Measurements from ENCODE around the gene RNASE7.

Gene RNASE7

DNA sequence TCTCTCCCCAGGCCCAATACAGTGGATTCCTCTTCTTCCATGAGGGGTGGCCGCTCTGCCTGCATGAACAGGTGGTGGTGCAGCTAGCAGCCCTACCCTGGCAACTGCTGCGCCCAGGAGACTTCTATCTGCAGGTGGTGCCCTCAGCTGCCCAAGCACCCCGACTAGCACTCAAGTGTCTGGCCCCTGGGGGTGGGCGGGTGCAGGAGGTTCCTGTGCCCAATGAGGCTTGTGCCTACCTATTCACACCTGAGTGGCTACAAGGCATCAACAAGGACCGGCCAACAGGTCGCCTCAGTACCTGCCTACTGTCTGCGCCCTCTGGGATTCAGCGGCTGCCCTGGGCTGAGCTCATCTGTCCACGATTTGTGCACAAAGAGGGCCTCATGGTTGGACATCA lies 31.8 kb downstream of the RNASE7 start:
- TF ChIP-seq, protein P1, sequence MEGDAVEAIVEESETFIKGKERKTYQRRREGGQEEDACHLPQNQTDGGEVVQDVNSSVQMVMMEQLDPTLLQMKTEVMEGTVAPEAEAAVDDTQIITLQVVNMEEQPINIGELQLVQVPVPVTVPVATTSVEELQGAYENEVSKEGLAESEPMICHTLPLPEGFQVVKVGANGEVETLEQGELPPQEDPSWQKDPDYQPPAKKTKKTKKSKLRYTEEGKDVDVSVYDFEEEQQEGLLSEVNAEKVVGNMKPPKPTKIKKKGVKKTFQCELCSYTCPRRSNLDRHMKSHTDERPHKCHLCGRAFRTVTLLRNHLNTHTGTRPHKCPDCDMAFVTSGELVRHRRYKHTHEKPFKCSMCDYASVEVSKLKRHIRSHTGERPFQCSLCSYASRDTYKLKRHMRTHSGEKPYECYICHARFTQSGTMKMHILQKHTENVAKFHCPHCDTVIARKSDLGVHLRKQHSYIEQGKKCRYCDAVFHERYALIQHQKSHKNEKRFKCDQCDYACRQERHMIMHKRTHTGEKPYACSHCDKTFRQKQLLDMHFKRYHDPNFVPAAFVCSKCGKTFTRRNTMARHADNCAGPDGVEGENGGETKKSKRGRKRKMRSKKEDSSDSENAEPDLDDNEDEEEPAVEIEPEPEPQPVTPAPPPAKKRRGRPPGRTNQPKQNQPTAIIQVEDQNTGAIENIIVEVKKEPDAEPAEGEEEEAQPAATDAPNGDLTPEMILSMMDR (IDR thresholded peaks at IDR 0.05; ENCODE audit: insufficient read depth, missing control alignments), result no peak
- DNase-seq (ENCODE audit: insufficient read length, low spot score), result no peak
- FAIRE-seq, result no peak

DNA sequence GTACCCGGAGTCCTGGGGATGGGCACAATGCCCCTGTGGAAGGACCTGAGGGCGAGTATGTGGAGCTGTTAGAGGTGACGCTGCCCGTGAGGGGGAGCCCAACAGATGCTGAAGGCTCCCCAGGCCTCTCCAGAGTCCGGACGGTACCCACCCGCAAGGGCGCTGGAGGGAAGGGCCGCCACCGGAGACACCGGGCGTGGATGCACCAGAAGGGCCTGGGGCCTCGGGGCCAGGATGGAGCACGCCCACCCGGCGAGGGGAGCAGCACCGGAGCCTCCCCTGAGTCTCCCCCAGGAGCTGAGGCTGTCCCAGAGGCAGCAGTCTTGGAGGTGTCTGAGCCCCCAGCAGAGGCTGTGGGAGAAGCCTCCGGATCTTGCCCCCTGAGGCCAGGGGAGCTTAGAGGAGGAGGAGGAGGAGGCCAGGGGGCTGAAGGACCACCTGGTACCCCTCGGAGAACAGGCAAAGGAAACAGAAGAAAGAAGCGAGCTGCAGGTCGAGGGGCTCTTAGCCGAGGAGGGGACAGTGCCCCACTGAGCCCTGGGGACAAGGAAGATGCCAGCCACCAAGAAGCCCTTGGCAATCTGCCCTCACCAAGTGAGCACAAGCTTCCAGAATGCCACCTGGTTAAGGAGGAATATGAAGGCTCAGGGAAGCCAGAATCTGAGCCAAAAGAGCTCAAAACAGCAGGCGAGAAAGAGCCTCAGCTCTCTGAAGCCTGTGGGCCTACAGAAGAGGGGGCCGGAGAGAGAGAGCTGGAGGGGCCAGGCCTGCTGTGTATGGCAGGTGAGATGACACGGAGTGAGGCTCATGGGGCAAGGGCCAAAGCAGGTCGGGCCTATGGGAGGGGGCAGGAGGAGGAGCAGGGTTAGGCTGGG lies 32.5 kb downstream of the RNASE7 start:
- TF ChIP-seq, protein P1 (IDR thresholded peaks at IDR 0.05; ENCODE audit: insufficient read depth, missing control alignments), result no peak
- FAIRE-seq, result no peak
- no peak for DNase-seq (ENCODE audit: insufficient read length, low spot score)

DNA sequence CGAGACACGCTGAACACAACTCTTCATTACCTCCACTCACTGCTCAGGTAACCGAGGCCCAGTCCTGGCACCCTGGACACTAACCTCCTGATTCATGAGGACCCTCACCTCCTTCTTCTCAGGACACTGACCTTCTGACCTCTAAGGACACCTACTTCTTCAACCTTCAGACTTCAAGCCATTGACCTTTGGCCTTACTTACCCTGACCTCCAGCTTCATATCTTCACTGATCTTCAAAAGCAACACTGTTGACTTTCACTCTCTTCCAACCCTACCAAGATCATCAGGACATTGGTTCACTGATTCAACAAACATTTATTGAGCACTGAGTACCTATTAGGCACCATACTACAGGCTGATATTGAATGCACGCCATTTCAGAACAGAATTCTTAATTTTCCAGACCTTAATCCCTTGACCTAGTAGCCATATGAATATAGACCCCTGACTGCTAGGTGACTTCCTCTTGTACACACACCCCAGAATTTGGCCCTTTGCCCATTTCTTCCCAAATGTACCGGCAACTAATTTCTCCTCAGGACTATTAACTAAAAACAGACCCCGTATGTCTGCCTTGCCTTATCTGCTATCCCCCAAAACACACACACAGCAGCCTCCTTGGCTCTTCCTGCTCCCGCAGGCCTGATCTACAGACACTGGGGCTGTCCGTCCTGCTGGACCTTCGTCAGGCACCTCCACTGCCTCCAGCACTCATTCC lies 33.7 kb downstream of the RNASE7 start:
- FAIRE-seq (no peak), DNase-seq (ENCODE audit: insufficient read length, low spot score) (no peak)
- TF ChIP-seq, protein P1 (IDR thresholded peaks at IDR 0.05; ENCODE audit: insufficient read depth, missing control alignments), result no peak

DNA sequence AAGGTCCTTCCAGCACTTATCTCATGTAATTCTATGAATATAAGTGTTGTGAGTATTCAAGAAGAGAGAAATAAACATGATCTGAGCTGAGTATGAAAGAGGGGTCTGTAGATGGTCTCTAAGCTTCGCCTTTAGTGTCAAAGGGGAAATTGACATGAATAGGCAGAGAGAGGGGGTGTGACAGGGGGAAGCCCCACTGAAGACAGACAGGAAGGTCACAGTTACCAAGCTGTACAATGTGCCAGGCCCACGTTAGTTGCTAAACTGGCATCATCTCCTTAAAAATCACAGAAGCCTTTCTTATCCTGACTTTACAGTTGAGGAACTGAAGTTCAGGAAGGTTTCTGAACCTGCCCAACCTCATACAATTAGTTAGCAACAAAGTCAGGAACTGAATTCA lies 35.5 kb downstream of the RNASE7 start:
- DNase-seq (ENCODE audit: insufficient read length, low spot score), result no peak
- FAIRE-seq, result no peak
- TF ChIP-seq, protein P1 (IDR thresholded peaks at IDR 0.05; ENCODE audit: insufficient read depth, missing control alignments), result no peak

DNA sequence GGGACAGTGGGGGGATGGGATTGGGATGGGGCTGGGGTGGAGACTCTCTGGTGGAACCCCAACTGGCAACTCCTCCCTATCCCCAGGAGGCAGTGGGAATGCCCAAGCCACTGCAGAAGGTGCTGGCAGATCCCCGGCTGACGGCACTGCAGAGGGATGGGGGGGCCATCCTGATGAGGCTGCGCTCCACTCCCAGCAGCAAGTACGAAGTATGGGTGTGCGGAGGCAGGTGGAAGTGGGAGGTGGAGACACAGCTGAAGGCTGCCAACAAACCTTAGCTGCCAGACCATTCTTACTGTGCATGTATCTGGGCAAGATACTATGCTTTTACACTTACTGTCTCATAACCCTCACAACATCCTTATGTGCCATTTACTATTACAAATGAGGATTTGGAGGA lies 36.1 kb downstream of the RNASE7 start:
- no peak for FAIRE-seq
- no peak for DNase-seq (ENCODE audit: insufficient read length, low spot score)
- TF ChIP-seq, protein P1 (IDR thresholded peaks at IDR 0.05; ENCODE audit: insufficient read depth, missing control alignments), result no peak

DNA sequence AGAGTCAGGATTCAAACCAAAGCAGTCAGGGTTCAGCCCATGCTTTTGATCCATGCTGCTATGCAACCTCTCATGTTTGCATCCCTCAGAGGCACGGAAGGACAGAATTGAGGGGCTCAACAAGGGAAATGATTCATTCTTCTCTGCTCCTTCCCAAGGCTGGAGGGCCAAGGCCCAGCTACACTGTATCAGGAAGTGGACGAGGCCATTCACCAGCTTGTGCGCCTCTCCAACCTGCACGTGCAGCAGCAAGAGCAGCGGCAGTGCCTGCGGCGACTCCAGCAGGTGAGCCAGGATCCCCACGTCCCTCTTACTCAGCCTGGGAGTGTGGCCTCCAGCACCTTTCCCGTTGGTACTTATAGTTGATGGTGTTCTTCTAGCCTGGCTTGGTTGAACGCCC lies 36.6 kb downstream of the RNASE7 start:
- TF ChIP-seq, protein P1 (IDR thresholded peaks at IDR 0.05; ENCODE audit: insufficient read depth, missing control alignments), result no peak
- FAIRE-seq, result no peak
- no peak for DNase-seq (ENCODE audit: insufficient read length, low spot score)
